OCI-LY7 (cell line): Measurements from ENCODE around the gene RIOK3.

ENCODE experiments used
- EZH2phosphoT487 ChIP-seq: fragments of 200-600 bp; sonication (generic); IDR thresholded peaks from 2 replicates; pipeline ENCODE4 v1.6.1; 2018; ENCODE audit warnings: low read depth, borderline replicate concordance, mild to moderate bottlenecking, mixed run types, antibody characterized with exemption, low read length, moderate library complexity, mixed read lengths
- TF ChIP-seq, protein P1 (sequence below): fragments of 200-600 bp; sonication (generic); conservative IDR thresholded peaks from 2 replicates; pipeline ENCODE4 v1.5.1; 2014; ENCODE audit warnings: mild to moderate bottlenecking, antibody characterized with exemption, low read length, moderate library complexity, mixed read lengths

DNA sequence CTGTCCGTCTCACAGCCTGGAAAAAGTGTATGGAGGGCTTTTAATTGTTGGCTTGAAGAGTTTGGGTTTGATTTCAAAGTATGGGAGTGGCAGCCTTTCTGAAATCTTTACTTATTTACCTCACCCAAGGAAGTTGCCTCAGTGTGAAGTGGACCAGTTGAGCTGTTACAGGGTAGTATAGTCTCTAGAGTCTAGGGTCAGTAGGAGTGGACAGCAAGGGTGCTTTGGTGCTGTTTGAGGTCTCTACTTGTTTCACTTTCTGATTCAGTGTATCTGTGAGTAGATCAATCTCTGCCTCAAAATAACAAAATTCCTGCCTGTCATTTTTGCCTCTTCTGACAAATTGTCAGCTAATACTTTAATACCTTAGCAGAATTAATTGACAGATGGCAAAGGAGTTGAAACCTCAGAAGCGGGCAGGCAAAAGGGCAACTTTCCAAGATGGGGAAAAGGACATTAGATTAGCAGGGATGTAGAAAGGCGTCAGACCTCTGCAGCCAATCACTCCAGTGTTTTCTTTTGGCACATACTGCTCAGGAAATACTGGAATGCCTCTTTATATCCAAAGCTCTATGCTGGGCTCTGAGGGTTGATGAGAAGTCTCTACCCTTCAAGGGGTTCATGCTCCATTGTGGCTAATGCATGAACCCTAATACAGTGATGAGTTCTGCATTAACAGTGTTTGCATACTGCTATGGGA is 5.9 kb downstream of the RIOK3 start:
- TF ChIP-seq, protein P1, sequence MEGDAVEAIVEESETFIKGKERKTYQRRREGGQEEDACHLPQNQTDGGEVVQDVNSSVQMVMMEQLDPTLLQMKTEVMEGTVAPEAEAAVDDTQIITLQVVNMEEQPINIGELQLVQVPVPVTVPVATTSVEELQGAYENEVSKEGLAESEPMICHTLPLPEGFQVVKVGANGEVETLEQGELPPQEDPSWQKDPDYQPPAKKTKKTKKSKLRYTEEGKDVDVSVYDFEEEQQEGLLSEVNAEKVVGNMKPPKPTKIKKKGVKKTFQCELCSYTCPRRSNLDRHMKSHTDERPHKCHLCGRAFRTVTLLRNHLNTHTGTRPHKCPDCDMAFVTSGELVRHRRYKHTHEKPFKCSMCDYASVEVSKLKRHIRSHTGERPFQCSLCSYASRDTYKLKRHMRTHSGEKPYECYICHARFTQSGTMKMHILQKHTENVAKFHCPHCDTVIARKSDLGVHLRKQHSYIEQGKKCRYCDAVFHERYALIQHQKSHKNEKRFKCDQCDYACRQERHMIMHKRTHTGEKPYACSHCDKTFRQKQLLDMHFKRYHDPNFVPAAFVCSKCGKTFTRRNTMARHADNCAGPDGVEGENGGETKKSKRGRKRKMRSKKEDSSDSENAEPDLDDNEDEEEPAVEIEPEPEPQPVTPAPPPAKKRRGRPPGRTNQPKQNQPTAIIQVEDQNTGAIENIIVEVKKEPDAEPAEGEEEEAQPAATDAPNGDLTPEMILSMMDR: no peak
- no peak for TF ChIP-seq EZH2phosphoT487
